Measurements from ENCODE around the gene BLVRB. TPM values are rescaled to one million over a fixed set of nuclear protein-coding genes. Genes with fewer than 3 reads are reported as not detected.
"Not testable (repeated sequence)": the region's sequence is repeated elsewhere in the genome, so short reads cannot be mapped to it uniquely, and the experiment has no call there.

The BLVRB gene
- total RNA-seq, 3 donors from 2014 or later, result 17.0 to 19.2 (median 18.1) TPM

GRCh38 chr19:40500678-40501530, 35.4 kb upstream of the BLVRB start:
- not testable (repeated sequence) for DNase-seq; H3K9me3 Mint-ChIP-seq; H3K36me3 Mint-ChIP-seq (ENCODE audit: insufficient read depth); ATAC-seq; H3K4me3 Mint-ChIP-seq; H3K4me1 Mint-ChIP-seq (ENCODE audit: low read depth)
- H3K27me3 Mint-ChIP-seq (ENCODE audit: low read depth), result peaks cover 24% of the 10 kb centered on the region

GRCh38 chr19:40499320-40499719, 33.8 kb upstream of the BLVRB start:
- no peak for DNase-seq
- ATAC-seq, result no peak
- Mint-ChIP-seq H3K9me3 (no peaks in the 10 kb centered on the region), H3K4me3 (no peak overlapping the region), H3K4me1 (ENCODE audit: low read depth) (no peaks in the 10 kb centered on the region), H3K27me3 (ENCODE audit: low read depth) (peaks cover 24% of the 10 kb centered on the region), H3K36me3 (ENCODE audit: insufficient read depth) (peaks cover 1% of the 10 kb centered on the region)

DNA sequence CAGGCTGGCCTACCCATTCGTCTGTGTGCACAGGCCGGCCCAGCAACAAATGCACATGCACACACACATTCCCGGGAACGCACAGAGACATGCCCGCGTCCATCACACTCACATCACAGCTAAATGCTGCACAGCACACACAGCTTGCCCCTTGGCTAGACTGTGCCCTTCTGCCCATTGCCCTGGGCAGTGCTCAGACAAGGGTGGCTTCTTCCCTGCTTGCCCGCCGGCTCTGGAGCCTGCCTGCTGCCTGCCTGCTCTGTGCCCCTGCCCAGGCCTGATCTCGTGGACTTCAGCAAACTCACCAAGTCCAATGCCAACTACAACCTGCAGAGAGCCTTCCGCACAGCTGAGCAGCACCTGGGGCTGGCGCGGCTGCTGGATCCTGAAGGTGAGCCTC, 31.7 kb upstream of the BLVRB start:
- Mint-ChIP-seq H3K4me1 (ENCODE audit: low read depth) (no peaks in the 10 kb centered on the region), H3K27me3 (ENCODE audit: low read depth) (peaks cover 20% of the 10 kb centered on the region), H3K4me3 (no peak overlapping the region), H3K9me3 (no peaks in the 10 kb centered on the region), H3K36me3 (ENCODE audit: insufficient read depth) (peaks cover 1% of the 10 kb centered on the region)
- DNase-seq (no peak), ATAC-seq (no peak)

- H3K4me3 Mint-ChIP-seq, result no peak overlapping the region
- no peak for ATAC-seq
- no peaks in the 10 kb centered on the region for H3K9me3 Mint-ChIP-seq
- peaks cover 2% of the 10 kb centered on the region for H3K36me3 Mint-ChIP-seq (ENCODE audit: insufficient read depth)
- H3K4me1 Mint-ChIP-seq (ENCODE audit: low read depth), result no peaks in the 10 kb centered on the region
- no peak for DNase-seq
- peaks cover 20% of the 10 kb centered on the region for H3K27me3 Mint-ChIP-seq (ENCODE audit: low read depth)
Observed at GRCh38 chr19:40494191-40494838, 28.8 kb upstream of the BLVRB start.

DNA sequence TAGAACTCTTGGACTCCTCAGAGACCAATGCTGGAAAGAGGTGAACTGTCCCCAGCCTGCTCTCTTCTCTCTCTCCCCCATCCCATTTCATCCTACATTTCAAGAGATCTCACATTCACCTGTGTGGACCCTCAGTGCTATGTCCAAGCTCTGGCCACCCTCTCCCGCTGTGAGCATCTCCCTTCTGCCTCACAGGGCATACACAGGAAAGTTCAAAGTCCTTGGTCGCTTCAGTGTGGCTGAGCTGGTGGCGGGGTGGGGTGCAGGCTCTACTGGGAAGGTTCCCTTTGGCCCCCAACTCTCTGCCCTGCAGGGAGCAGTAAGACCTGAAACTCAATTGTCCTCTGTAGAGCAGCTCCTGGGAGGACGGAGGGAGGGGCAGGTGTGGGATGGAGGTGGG, 28.2 kb upstream of the BLVRB start:
- H3K27me3 Mint-ChIP-seq (ENCODE audit: low read depth), result peaks cover 20% of the 10 kb centered on the region
- ATAC-seq, result no peak
- H3K4me3 Mint-ChIP-seq, result no peak overlapping the region
- DNase-seq, result no peak
- peaks cover 2% of the 10 kb centered on the region for H3K36me3 Mint-ChIP-seq (ENCODE audit: insufficient read depth)
- no peaks in the 10 kb centered on the region for H3K4me1 Mint-ChIP-seq (ENCODE audit: low read depth)
- no peaks in the 10 kb centered on the region for H3K9me3 Mint-ChIP-seq

DNA sequence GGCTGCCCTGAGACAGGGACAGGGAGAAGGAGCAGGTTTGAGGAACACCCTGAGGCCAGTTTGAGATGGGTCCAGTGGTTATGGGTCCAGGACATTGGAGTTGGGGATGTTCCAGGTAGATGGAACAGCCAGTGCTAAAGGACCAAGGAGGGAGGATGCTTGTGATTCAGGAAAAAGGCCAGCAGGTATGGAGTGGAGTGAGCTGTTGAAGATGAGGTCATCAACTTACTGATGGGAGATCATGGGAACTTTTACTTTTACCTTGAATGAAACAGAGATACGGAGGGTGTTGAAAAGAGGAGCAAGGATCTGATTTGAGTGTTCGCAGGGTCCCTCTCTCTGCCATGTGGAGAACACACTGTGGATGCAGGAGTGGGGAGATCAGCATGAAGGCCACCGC, 26.7 kb upstream of the BLVRB start:
- peaks cover 2% of the 10 kb centered on the region for H3K36me3 Mint-ChIP-seq (ENCODE audit: insufficient read depth)
- H3K4me3 Mint-ChIP-seq, result no peak overlapping the region
- no peak for DNase-seq
- no peak for ATAC-seq
- peaks cover 28% of the 10 kb centered on the region for H3K27me3 Mint-ChIP-seq (ENCODE audit: low read depth)
- H3K4me1 Mint-ChIP-seq (ENCODE audit: low read depth), result peaks cover 5% of the 10 kb centered on the region
- no peaks in the 10 kb centered on the region for H3K9me3 Mint-ChIP-seq

DNA sequence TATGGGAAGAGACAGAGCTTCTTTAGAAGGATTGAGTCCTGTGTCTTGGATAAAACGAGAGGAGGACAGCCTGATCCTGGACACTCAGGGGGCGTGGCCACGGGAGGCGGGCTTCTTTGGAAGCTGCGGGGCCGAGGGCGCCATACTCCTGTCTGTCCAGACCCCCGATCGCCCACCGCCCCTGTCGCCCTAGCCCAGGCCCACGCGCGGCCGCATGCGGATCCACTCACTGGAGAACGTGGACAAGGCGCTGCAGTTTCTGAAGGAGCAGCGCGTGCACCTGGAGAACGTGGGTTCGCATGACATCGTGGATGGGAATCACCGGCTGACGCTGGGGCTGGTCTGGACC, 24.3 kb upstream of the BLVRB start:
- H3K27me3 Mint-ChIP-seq (ENCODE audit: low read depth), result peaks cover 30% of the 10 kb centered on the region
- H3K9me3 Mint-ChIP-seq, result no peaks in the 10 kb centered on the region
- DNase-seq (no peak), ATAC-seq (no peak)
- peaks cover 5% of the 10 kb centered on the region for H3K4me1 Mint-ChIP-seq (ENCODE audit: low read depth)
- peaks cover 2% of the 10 kb centered on the region for H3K36me3 Mint-ChIP-seq (ENCODE audit: insufficient read depth)
- no peak overlapping the region for H3K4me3 Mint-ChIP-seq

- Mint-ChIP-seq H3K27me3 (ENCODE audit: low read depth) (peaks cover 32% of the 10 kb centered on the region), H3K4me3 (no peak overlapping the region)
Observed at GRCh38 chr19:40486017-40486416, 20.5 kb upstream of the BLVRB start.

DNA sequence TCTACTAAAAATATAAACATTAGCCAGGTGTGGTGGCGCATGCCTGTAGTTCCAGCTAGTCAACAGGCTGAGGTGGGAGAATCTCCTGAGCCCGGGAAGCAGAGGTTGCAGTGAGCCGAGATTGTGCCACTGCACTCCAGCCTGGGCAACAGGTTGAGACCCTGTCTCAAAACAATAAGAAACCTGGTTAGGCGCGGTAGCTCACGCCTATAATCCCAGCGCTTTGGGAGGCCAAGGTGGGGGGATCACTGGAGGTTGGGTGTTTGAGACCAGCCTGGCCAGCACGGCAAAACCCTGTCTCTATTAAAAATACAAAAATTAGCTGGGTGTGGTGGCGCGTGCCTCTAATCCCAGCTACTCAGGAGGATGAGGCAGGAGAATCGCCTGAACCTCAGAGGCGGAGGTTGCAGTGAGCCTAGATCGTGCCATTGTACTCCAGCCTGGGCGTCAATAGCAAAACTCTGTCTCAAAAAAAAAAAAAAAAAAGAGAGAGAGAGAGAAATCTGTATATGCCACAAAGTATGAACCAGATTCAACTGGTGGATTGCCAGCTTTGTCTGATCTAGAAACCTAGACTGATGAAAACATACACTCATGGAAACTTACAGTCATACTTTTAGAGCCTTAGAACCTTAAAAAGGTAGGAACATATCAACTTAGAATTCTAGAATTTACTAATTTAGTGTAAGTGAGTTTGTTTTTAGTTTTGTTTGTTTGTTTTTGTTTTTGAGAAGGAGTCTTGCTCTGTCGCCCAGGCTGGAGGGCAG, 10.5 kb upstream of the BLVRB start:
- DNase-seq; H3K4me1 Mint-ChIP-seq (ENCODE audit: low read depth); H3K9me3 Mint-ChIP-seq; H3K27me3 Mint-ChIP-seq (ENCODE audit: low read depth); H3K4me3 Mint-ChIP-seq; H3K36me3 Mint-ChIP-seq (ENCODE audit: insufficient read depth): not testable (repeated sequence)
- peak; percentile 58 to 67 for ATAC-seq

More at GRCh38 chr19:40486017-40486416, 20.5 kb upstream of the BLVRB start:
- H3K4me1 Mint-ChIP-seq (ENCODE audit: low read depth), result peaks cover 5% of the 10 kb centered on the region
- peaks cover 2% of the 10 kb centered on the region for H3K36me3 Mint-ChIP-seq (ENCODE audit: insufficient read depth)
- no peak for ATAC-seq
- no peak for DNase-seq
- no peaks in the 10 kb centered on the region for H3K9me3 Mint-ChIP-seq

- ATAC-seq (no peak), DNase-seq (no peak)
- Mint-ChIP-seq H3K4me1 (ENCODE audit: low read depth) (no peaks in the 10 kb centered on the region), H3K27me3 (ENCODE audit: low read depth) (peaks cover 2% of the 10 kb centered on the region), H3K9me3 (no peaks in the 10 kb centered on the region), H3K36me3 (ENCODE audit: insufficient read depth) (no peaks in the 10 kb centered on the region), H3K4me3 (no peak overlapping the region)
Observed at GRCh38 chr19:40474737-40475136, 9.2 kb upstream of the BLVRB start.

GRCh38 chr19:40472516-40472915, 7.0 kb upstream of the BLVRB start:
- no peaks in the 10 kb centered on the region for H3K4me1 Mint-ChIP-seq (ENCODE audit: low read depth)
- H3K4me3 Mint-ChIP-seq, result no peak overlapping the region
- DNase-seq (no peak), ATAC-seq (no peak)
- H3K27me3 Mint-ChIP-seq (ENCODE audit: low read depth), result peaks cover 7% of the 10 kb centered on the region
- no peaks in the 10 kb centered on the region for H3K9me3 Mint-ChIP-seq
- no peaks in the 10 kb centered on the region for H3K36me3 Mint-ChIP-seq (ENCODE audit: insufficient read depth)

- DNase-seq (no peak), ATAC-seq (no peak)
- peaks cover 14% of the 10 kb centered on the region for H3K27me3 Mint-ChIP-seq (ENCODE audit: low read depth)
- peaks cover 4% of the 10 kb centered on the region for H3K36me3 Mint-ChIP-seq (ENCODE audit: insufficient read depth)
- no peak overlapping the region for H3K4me3 Mint-ChIP-seq
- H3K9me3 Mint-ChIP-seq, result no peaks in the 10 kb centered on the region
- H3K4me1 Mint-ChIP-seq (ENCODE audit: low read depth), result peaks cover 7% of the 10 kb centered on the region
Observed at GRCh38 chr19:40471111-40471510, 5.6 kb upstream of the BLVRB start.

DNA sequence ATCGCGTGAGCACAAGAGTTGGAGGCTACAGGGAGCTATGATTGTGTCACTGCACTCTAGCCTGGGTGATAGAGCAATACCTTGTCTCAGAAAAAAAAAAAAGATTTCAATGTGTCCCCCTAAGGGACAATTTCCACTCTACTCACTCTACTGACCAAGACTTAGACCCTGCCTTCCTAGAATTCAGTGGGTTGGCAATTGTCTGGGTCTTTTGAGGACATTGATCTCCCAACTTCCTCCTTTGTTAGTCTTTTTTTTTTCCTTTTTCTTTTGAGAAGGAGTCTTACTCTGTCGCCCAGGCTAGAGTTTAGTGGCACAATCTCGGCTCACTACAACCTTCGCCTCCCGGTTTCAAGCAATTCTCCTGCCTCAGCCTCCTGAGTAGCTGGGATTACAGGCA, 3.5 kb upstream of the BLVRB start:
- ATAC-seq (no peak), DNase-seq (no peak)
- no peak overlapping the region for H3K4me3 Mint-ChIP-seq
- H3K36me3 Mint-ChIP-seq (ENCODE audit: insufficient read depth), result peaks cover 4% of the 10 kb centered on the region
- no peaks in the 10 kb centered on the region for H3K9me3 Mint-ChIP-seq
- H3K27me3 Mint-ChIP-seq (ENCODE audit: low read depth), result peaks cover 14% of the 10 kb centered on the region
- H3K4me1 Mint-ChIP-seq (ENCODE audit: low read depth), result peaks cover 23% of the 10 kb centered on the region

- H3K27me3 Mint-ChIP-seq (ENCODE audit: low read depth), result peaks cover 14% of the 10 kb centered on the region
- no peaks in the 10 kb centered on the region for H3K9me3 Mint-ChIP-seq
- H3K4me1 Mint-ChIP-seq (ENCODE audit: low read depth), result peaks cover 25% of the 10 kb centered on the region
- no peak for DNase-seq
- peaks cover 4% of the 10 kb centered on the region for H3K36me3 Mint-ChIP-seq (ENCODE audit: insufficient read depth)
- H3K4me3 Mint-ChIP-seq, result peak within 1 kb of the TSS; percentile 88
- ATAC-seq, result no peak
Observed at GRCh38 chr19:40466985-40467734, 1.6 kb upstream of the BLVRB start, which contains the start of gene SPTBN4. Gene SPTBN4 (plus strand): TSS chr19:40467001. CDS start chr19:40472622, 5,621 bp downstream.

Measured in activated T-cell treated with anti-CD3 and anti-CD28 coated beads, Interleukin-2, amount 50 U/mL, for 4 hours (primary cell).